ENCODE measurements around the gene HUNK.
"Not testable (repeated sequence)": the region's sequence is repeated elsewhere in the genome, so short reads cannot be mapped to it uniquely, and the experiment has no call there.

Gene HUNK

GRCh38 chr21:31870472-31871193 lies 2.2 kb upstream of the HUNK start:
- peak; percentile 7 for DNase-seq (ENCODE audit: low spot score)

- DNase-seq (ENCODE audit: low spot score) = not testable (repeated sequence)
These were observed 1.4 kb upstream of the HUNK start for GRCh38 chr21:31871371-31871770.

- no peak for DNase-seq (ENCODE audit: low spot score)
These were observed 758 bp upstream of the HUNK start for GRCh38 chr21:31872072-31872451.

GRCh38 chr21:31873275-31873695 lies 465 bp downstream of the HUNK start:
- no peak for DNase-seq (ENCODE audit: low spot score)

GRCh38 chr21:31873696-31874599 lies 1.1 kb downstream of the HUNK start:
- no peak for DNase-seq (ENCODE audit: low spot score)

GRCh38 chr21:31874812-31875212 lies 2.0 kb downstream of the HUNK start:
- DNase-seq (ENCODE audit: low spot score) = no peak

GRCh38 chr21:31875496-31876015 lies 2.7 kb downstream of the HUNK start:
- no peak for DNase-seq (ENCODE audit: low spot score)

GRCh38 chr21:31877463-31877957 lies 4.7 kb downstream of the HUNK start:
- no peak for DNase-seq (ENCODE audit: low spot score)

GRCh38 chr21:31878831-31879230 lies 6.0 kb downstream of the HUNK start:
- no peak for DNase-seq (ENCODE audit: low spot score)

GRCh38 chr21:31879241-31879650 lies 6.4 kb downstream of the HUNK start:
- peak; percentile 8 for DNase-seq (ENCODE audit: low spot score)

GRCh38 chr21:31879911-31880310 lies 7.1 kb downstream of the HUNK start:
- no peak for DNase-seq (ENCODE audit: low spot score)

- no peak for DNase-seq (ENCODE audit: low spot score)
These were observed 8.0 kb downstream of the HUNK start for GRCh38 chr21:31880816-31881215.

GRCh38 chr21:31882711-31883110 lies 9.9 kb downstream of the HUNK start:
- DNase-seq (ENCODE audit: low spot score) = no peak

- DNase-seq (ENCODE audit: low spot score) = no peak
These were observed 12.3 kb downstream of the HUNK start for GRCh38 chr21:31885146-31885545.

GRCh38 chr21:31886915-31887314 lies 14.1 kb downstream of the HUNK start:
- no peak for DNase-seq (ENCODE audit: low spot score)

GRCh38 chr21:31887391-31887841 lies 14.6 kb downstream of the HUNK start:
- no peak for DNase-seq (ENCODE audit: low spot score)

- no peak for DNase-seq (ENCODE audit: low spot score)
These were observed 16.1 kb downstream of the HUNK start for GRCh38 chr21:31888936-31889371.

- DNase-seq (ENCODE audit: low spot score) = no peak
These were observed 16.6 kb downstream of the HUNK start for GRCh38 chr21:31889460-31889859.

- no peak for DNase-seq (ENCODE audit: low spot score)
These were observed 19.9 kb downstream of the HUNK start for GRCh38 chr21:31892686-31893085.

GRCh38 chr21:31893851-31894415 lies 21.1 kb downstream of the HUNK start:
- no peak for DNase-seq (ENCODE audit: low spot score)

GRCh38 chr21:31894457-31894856 lies 21.6 kb downstream of the HUNK start:
- no peak for DNase-seq (ENCODE audit: low spot score)

Measured in pons (tissue), 1 donor.